Duodenal mucosa (tissue), 2 donors: Measurements from ENCODE around the gene PTK6.
A peak's percentile ranks its signal among the peaks of the same experiment; 100 is the strongest.

Experiments
- H3K27ac ChIP-seq: one replicate; pipeline ENCODE4 v1.7.0; 2013; ENCODE audit warnings: low read depth, low read length
- H3K27me3 ChIP-seq, 2 donors: one replicate each; pipeline ENCODE4 v1.7.0; 2013; ENCODE audit warnings: low read length in 2 of 2, control low read depth in 1 of 2; ENCODE audit not compliant: insufficient read depth in 2 of 2, control insufficient read depth in 1 of 2
- H3K36me3 ChIP-seq, 2 donors: one replicate each; pipeline ENCODE4 v1.7.0; 2013; ENCODE audit warnings: low read length in 2 of 2, control low read depth in 1 of 2; ENCODE audit not compliant: insufficient read depth in 2 of 2, control insufficient read depth in 1 of 2
- H3K4me1 ChIP-seq, 2 donors: one replicate each; pipeline ENCODE4 v1.7.0; 2013; ENCODE audit warnings: low read length in 2 of 2, control low read depth in 1 of 2; ENCODE audit not compliant: insufficient read depth in 2 of 2, control insufficient read depth in 1 of 2
- H3K4me3 ChIP-seq, 2 donors: one replicate each; pipeline ENCODE4 v1.7.0; 2013; ENCODE audit warnings: low read length in 2 of 2, low read depth in 1 of 2
- H3K9ac ChIP-seq, 2 donors: one replicate each; pipeline ENCODE4 v1.7.0; 2013; ENCODE audit warnings: low read length in 2 of 2, low read depth in 1 of 2
- H3K9me3 ChIP-seq, 2 donors: one replicate each; pipeline ENCODE4 v1.7.0; 2013; ENCODE audit warnings: low read length in 2 of 2, control low read depth in 1 of 2; ENCODE audit not compliant: control insufficient read depth in 1 of 2

Gene PTK6

DNA sequence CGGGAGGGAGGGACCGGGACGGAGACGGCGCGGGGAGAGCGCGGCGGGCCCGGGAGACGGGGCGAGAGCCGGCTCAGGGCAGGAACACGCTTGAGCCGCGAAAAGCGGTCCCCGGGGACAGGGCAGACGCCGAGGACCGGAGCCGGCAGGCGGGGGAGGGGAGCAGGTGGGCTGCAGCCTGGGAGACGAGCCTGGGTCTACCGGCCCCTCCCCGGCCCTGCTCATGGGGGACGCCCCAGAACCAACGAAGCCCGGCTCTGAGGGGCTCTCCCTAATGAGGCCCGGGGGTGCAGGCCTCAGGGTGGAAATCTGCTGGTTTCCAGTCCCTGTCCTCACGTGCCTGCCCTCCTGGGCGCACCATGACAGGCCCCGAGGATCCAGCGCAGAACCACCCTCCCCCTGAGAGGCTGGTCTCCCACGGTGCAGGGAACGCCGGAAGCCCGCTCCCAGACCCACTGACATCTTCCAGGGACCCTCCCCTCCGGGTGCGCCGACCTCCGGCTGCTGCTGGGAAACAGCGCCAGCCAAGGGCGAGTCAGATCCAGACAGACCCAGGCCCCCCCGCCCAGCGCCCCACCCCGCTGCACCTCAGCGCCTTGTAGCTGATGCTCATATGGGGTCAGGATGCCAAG is 37.7 kb downstream of the PTK6 start:
- Histone ChIP-seq H3K27ac (no peak overlapping the region), H3K36me3 (no peaks in the 10 kb centered on the region), H3K4me1 (peaks cover 0 to 4% of the 10 kb centered on the region in 2 donors), H3K27me3 (peaks cover 36 to 45% of the 10 kb centered on the region in 2 donors), H3K9me3 (peaks cover 0 to 1% of the 10 kb centered on the region in 2 donors), H3K9ac (no peak overlapping the region), H3K4me3 (no peak overlapping the region)

DNA sequence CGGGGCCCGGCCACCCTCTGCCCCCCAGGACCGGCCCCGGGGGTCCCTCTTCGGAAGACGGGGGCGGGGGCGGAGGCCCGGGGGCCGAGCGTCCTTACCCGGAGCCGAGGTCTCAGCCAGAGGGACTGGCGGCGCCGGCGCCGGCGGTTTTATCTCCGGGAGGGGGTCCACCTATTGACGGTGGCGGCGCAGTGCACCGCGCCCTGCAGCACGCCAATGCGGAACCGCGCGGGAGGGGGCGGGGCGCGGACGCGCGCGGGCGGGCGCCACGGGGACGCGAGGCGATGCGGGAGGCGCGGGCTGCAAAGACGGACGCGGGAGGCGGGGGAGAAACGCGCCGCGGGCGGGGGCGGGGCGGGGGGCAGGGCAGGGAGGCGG is 38.2 kb downstream of the PTK6 start, which contains the start of gene EEF1A2:
Gene EEF1A2 (minus strand): TSS at position 124 of the 378 bp plus-strand sequence. CDS start 1,320 bp downstream, outside the sequence.
- H3K27ac ChIP-seq = no peak within 1 kb of the TSS
- peaks cover 0 to 4% of the 10 kb centered on the region in 2 donors for H3K4me1 ChIP-seq
- peaks cover 36 to 42% of the 10 kb centered on the region in 2 donors for H3K27me3 ChIP-seq

DNA sequence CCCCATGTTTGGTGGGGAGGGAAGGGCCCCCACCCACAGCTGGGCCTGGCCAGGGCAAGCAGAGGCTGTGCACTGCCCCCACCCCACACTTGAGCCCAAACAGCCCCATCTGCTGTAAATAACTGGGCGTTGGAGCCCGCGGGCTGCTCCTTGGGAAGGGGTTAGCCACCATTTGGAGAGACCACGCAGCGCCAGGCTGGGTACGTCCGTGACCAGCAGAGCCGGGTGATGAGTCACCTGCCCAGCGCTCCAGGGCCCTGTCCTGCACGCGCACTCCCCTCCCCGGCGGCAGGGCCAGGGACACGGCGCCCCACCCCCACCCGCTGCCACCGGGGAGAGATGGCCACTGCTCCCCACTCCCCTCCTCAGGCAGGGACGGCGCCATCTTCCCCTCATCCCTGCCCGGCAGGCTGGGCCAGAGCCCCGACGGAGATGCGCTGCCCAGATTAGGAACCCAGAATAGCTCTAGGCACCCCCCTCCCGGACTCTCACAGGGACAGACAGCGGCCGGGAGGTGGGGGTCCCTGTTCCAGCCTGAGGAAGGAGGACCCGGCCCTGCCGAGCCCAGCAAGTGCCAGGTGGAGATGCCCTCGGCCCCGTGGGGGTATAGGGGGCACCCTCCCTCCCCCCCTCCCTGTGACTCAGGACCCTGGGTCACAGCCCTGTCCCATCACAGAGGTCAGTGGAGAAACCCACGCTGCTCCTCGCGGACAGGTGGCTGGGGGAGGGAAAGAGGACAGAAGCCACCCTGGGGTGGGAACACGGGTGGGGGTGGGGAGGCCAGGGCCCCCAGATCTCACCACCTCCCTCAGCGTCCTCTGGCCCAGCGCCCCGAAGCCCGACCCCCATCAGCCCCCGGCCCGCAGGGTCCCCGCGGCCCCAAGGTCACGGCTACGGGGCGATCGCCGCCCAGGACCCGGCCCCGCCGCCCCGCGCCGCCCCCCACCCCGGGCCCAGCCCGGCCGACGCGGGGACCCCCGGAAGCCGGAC is 38.9 kb downstream of the PTK6 start:
- H3K9ac ChIP-seq = no peak overlapping the region
- no peaks in the 10 kb centered on the region for H3K36me3 ChIP-seq
- peaks cover 0 to 4% of the 10 kb centered on the region in 2 donors for H3K4me1 ChIP-seq
- H3K9me3 ChIP-seq = no peaks in the 10 kb centered on the region
- no peak overlapping the region for H3K27ac ChIP-seq
- no peak overlapping the region for H3K4me3 ChIP-seq
- peaks cover 36 to 39% of the 10 kb centered on the region in 2 donors for H3K27me3 ChIP-seq

More for the DNA sequence above, 38.2 kb downstream of the PTK6 start, which contains the start of gene EEF1A2:
- Histone ChIP-seq H3K36me3 (no peaks in the 10 kb centered on the region), H3K4me3 (no peak within 1 kb of the TSS), H3K9ac (no peak within 1 kb of the TSS), H3K9me3 (no peaks in the 10 kb centered on the region)

DNA sequence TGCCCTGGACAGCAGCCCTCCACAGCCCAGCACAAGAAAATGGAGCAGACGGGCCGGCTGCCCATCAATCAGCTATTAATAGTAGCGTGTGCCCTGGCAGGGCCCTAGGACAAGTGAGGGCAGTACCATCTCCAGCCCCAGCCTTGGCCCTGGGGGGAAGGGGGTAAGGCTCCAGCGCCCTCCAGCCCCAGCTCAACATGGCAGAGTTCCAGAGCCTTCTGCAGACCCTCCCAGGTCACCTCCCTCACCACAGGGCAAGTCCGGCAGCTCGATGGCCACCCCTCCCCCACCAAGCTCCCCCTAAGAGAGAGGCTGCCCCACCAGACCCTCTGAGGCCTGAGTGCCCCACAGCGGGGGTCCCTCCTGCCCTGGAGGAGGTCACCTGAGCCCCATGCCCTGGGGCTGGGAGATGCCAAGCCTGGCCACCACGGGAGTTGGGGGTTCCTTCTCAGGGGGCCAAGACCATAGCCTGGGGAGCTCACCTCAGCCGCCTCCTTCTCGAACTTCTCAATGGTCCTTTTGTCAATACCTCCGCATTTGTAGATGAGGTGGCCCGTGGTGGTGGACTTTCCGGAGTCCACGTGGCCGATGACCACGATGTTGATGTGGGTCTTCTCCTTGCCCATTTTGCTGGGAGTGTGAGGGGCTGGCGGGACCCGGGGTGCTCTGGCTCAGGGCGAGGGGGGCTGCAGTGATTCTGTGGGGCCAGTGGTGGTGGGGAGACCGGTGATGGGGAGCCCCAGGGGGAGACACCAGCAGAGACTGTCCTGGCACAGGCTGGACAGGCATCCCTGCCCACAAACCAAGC is 39.8 kb downstream of the PTK6 start:
- H3K27me3 ChIP-seq = peaks cover 28 to 34% of the 10 kb centered on the region in 2 donors
- H3K36me3 ChIP-seq = no peaks in the 10 kb centered on the region
- no peaks in the 10 kb centered on the region for H3K9me3 ChIP-seq
- no peak overlapping the region for H3K4me3 ChIP-seq
- no peak overlapping the region for H3K27ac ChIP-seq
- H3K9ac ChIP-seq = no peak overlapping the region
- peaks cover 0 to 4% of the 10 kb centered on the region in 2 donors for H3K4me1 ChIP-seq

DNA sequence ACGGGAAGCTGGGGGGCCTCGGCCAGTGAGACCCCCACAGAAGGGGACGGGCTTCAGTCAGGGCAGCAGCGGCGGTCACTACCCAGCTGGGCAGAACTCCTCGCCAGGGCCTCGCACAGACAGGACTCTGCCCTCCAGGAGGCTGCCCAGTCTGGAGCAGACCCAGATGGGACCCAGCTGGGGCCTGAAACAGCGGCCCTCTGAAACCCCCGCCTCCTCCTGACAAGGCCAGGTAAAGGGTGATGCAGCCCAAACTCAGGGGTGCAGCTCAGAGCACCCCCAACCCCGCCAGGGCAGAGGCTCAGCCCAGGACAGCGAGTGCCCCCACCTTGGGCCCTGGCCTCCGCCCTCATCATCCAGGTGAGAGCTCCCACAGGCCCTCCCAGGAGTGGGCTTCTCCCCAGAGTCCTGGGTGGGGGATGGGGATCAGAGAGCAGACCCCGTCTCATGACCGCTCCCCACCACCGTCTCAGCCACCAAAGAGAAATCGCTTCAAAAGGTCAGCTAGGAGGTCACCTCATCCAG is 40.5 kb downstream of the PTK6 start:
- Histone ChIP-seq H3K4me1 (peaks cover 0 to 4% of the 10 kb centered on the region in 2 donors), H3K9ac (no peak overlapping the region), H3K27ac (no peak overlapping the region), H3K9me3 (no peaks in the 10 kb centered on the region), H3K36me3 (no peaks in the 10 kb centered on the region), H3K27me3 (peaks cover 25 to 34% of the 10 kb centered on the region in 2 donors), H3K4me3 (peak overlapping the region; percentile 50 to 65)

DNA sequence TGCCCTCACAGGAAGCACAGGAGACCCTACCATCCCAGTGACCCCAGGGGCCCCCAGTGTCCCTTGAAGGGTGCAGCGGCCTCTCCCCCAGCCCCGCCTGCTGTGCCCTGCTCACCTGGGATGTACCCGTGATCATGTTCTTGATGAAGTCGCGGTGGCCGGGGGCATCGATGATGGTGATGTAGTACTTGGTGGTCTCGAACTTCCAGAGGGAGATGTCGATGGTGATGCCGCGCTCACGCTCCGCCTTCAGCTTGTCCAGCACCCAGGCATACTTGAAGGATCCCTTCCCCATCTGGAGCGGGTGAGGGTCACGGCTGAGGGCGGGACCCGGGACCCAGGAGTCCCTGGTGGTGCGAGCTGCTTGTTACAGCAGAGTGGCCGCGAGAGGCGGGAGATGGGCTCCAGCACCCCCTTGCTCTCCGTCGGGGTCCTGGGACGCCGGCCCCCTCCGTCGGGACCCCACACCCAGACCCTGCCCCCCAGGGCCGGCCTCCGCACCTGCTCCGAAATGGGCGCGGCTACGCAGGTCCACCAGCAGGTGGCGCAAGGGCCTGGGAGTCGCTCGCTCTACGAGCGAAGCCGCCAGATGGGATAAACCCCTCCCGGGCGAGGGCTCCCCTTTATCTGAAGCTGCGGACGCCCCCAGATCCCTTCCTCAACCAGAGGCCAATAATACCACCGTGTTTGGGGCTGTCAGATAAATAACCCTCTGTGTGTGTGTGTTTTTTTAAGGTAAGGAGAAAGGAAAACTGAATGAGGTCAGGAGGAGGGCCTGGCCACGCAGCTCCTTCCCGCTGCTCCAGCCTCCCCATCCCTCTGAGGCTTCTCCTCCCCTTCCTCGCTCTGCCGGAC is 41.2 kb downstream of the PTK6 start:
- Histone ChIP-seq H3K27me3 (peaks cover 25 to 32% of the 10 kb centered on the region in 2 donors), H3K9me3 (no peaks in the 10 kb centered on the region), H3K9ac (no peak overlapping the region), H3K27ac (no peak overlapping the region), H3K4me1 (peaks cover 0 to 4% of the 10 kb centered on the region in 2 donors), H3K4me3 (peak overlapping the region; percentile 50 to 65), H3K36me3 (no peaks in the 10 kb centered on the region)

DNA sequence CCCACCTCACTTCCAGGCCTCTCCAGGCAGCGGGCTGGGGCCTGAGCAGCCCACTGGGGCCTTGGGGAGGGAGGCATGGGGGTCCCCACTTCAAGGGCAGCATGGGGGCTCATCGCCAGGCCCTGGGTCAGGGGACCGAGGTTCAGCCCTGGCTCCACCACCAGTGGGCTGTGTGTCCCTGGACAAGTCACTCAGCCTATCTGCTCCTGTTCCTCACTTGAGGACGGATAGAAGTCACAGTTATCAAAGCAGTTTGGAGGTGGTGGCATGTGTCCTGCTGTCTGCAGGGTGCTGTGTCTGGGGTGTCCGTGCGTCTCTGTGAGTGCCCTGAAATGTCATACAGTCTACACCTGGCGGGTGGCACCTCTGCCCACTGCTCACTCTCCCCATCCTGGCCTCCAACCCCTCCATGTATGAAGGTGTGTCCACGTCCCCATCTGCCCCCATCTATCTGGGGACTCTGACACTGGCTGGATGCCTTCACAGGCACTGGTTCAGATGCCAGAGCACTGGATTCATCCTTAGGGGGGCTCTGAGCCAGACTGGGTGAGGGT is 41.9 kb downstream of the PTK6 start:
- Histone ChIP-seq H3K9me3 (no peaks in the 10 kb centered on the region), H3K4me1 (peaks cover 0 to 4% of the 10 kb centered on the region in 2 donors), H3K27me3 (peaks cover 25 to 27% of the 10 kb centered on the region in 2 donors), H3K36me3 (no peaks in the 10 kb centered on the region), H3K9ac (no peak overlapping the region), H3K4me3 (no peak overlapping the region), H3K27ac (no peak overlapping the region)

DNA sequence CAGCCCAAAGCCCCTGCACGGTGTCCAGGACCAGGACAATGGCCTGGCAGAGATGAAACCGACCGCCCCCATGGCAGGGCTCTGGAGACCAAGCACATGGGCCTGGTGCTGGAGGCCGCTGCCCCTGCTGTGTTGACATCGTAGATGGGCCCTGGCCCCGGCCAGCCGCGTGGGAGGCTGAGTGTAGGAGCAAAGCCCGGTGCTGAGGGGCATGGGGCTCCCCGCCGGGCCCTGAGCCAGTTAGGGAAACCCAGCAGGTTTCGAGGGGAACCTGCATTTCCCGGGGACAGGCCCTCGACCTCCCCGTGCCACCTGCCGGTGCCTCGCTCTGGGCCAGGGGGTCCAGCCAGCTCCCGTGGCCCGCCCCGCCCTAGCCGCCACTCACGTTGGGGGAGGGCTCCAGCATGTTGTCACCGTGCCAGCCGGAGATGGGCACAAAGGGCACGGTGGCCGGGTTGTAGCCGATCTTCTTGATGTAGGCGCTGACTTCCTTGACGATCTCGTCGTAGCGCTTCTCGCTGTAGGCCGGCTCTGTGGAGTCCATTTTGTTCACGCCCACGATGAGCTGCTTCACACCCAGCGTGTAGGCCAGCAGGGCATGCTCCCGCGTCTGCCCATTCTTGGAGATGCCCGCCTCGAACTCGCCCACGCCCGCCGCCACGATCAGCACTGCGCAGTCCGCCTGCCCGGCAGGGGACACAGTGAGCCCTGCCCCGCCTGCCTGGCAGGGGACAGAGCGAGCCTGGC is 42.6 kb downstream of the PTK6 start:
- Histone ChIP-seq H3K9ac (no peak overlapping the region), H3K27me3 (peaks cover 21% of the 10 kb centered on the region in 2 donors)

More for the DNA sequence above, 42.6 kb downstream of the PTK6 start:
- Histone ChIP-seq H3K27ac (no peak overlapping the region), H3K36me3 (no peaks in the 10 kb centered on the region), H3K9me3 (no peaks in the 10 kb centered on the region), H3K4me3 (no peak overlapping the region), H3K4me1 (peaks cover 0 to 4% of the 10 kb centered on the region in 2 donors)
